ENCODE results near the gene FCSK. TPM values are rescaled to one million over a fixed set of nuclear protein-coding genes. Genes with fewer than 3 reads are reported as not detected.

The FCSK gene
- total and polyA plus RNA-seq, 2 of the 13 experiments (the other 11 are each of a cell fraction or from before 2014, with no cell fraction given) = 9.1 to 19.2 TPM

- TF ChIP-seq KAT7 (CRISPR knock-in tag; IDR thresholded peaks at IDR 0.05; ENCODE audit: borderline replicate concordance) (no peak), MLLT10 (CRISPR knock-in tag; IDR thresholded peaks at IDR 0.05) (no peak), RERE (CRISPR knock-in tag; IDR thresholded peaks at IDR 0.05; ENCODE audit: low read depth) (no peak), ZNF776 (CRISPR knock-in tag; IDR thresholded peaks at IDR 0.05) (no peak), KLF9 (CRISPR knock-in tag; IDR thresholded peaks at IDR 0.05; ENCODE audit: low read depth) (no peak), ZSCAN20 (CRISPR knock-in tag; IDR thresholded peaks at IDR 0.05; ENCODE audit: borderline replicate concordance) (no peak), HOXA7 (CRISPR knock-in tag; IDR thresholded peaks at IDR 0.05) (no peak), ZNF761 (CRISPR knock-in tag; conservative IDR thresholded peaks at IDR 0.05) (no peak), SOX6 (IDR thresholded peaks at IDR 0.05) (no peak), SOX6 (CRISPR knock-in tag; IDR thresholded peaks at IDR 0.05) (peak; percentile 26; the same call in 1 of the 2 replicates), CSRNP1 (CRISPR knock-in tag; IDR thresholded peaks at IDR 0.05) (no peak), SIX1 (CRISPR knock-in tag; IDR thresholded peaks at IDR 0.05; ENCODE audit: borderline replicate concordance) (no peak; the same call in 1 of the 2 replicates), ZNF513 (CRISPR knock-in tag; conservative IDR thresholded peaks at IDR 0.05) (no peak), ZNF383 (CRISPR knock-in tag; IDR thresholded peaks at IDR 0.05; ENCODE audit: borderline replicate concordance) (no peak), FOXA1 (IDR thresholded peaks at IDR 0.05) (no peak), FOXA1 (CRISPR knock-in tag; IDR thresholded peaks at IDR 0.05) (peak; percentile 41), IRX3 (CRISPR knock-in tag; IDR thresholded peaks at IDR 0.05; ENCODE audit: borderline replicate concordance, low read depth) (no peak), ZFYVE20 (CRISPR knock-in tag; IDR thresholded peaks at IDR 0.05; ENCODE audit: borderline replicate concordance, low read depth) (no peak), NFKB2 (CRISPR knock-in tag; IDR thresholded peaks at IDR 0.05; ENCODE audit: borderline replicate concordance) (no peak)
- TF ChIP-seq, protein P1, sequence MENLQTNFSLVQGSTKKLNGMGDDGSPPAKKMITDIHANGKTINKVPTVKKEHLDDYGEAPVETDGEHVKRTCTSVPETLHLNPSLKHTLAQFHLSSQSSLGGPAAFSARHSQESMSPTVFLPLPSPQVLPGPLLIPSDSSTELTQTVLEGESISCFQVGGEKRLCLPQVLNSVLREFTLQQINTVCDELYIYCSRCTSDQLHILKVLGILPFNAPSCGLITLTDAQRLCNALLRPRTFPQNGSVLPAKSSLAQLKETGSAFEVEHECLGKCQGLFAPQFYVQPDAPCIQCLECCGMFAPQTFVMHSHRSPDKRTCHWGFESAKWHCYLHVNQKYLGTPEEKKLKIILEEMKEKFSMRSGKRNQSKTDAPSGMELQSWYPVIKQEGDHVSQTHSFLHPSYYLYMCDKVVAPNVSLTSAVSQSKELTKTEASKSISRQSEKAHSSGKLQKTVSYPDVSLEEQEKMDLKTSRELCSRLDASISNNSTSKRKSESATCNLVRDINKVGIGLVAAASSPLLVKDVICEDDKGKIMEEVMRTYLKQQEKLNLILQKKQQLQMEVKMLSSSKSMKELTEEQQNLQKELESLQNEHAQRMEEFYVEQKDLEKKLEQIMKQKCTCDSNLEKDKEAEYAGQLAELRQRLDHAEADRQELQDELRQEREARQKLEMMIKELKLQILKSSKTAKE (CRISPR knock-in tag; IDR thresholded peaks at IDR 0.05; ENCODE audit: borderline replicate concordance) = no peak
Measured at GRCh38 chr16:70440009-70440692, 14.2 kb upstream of the FCSK start (continued).

Data from HepG2 (cell line).